GM21576 (cell line): ENCODE measurements around the gene DDX11.
"Not testable (repeated sequence)": the region's sequence is repeated elsewhere in the genome, so short reads cannot be mapped to it uniquely, and the experiment has no call there.

Experiments used
- ATAC-seq: cut with Tn5 transposase; IDR thresholded peaks from one replicate; pipeline ENCODE4 v1.9.1; 2021; ENCODE audit warnings: mild to moderate bottlenecking, moderate library complexity; ENCODE audit not compliant: unreplicated experiment

The DDX11 gene

DNA sequence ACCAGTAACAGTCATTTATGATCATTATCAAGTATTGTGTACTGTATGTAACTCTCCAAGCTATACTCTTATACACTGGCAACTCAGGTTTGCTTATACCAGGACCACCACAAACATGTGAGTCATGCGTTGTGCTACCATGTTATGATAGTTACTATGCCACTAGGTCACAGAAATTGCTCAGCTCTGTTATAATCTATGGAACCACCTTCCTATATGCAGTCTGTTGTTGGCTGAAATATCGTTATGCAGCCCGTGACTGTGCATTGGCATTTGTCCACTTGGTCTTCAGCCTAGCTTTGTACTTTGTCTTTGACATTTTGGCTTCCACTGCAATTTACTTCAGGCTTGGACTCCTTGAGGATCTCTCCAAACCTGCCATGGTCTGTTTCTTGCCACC, 7.5 kb upstream of the DDX11 start:
- not testable (repeated sequence) for ATAC-seq

DNA sequence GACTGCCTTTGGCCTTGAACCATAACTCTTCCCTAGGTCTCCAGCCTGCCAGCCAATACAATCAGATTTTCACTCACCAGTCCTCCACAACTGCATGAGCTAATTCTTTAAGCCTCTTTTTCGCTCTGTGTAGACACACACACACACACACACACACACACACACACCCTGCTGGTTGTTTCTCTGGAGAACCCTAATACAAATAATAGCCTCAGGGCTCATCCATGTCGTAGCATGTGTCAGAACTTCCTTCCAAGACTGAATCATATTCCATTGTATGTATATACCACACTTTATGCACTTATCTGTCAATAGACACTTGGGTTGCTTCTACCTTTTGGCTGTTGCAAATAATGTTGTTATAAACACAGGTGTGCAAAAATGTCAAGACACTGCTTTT, 6.0 kb upstream of the DDX11 start:
- ATAC-seq = not testable (repeated sequence)

DNA sequence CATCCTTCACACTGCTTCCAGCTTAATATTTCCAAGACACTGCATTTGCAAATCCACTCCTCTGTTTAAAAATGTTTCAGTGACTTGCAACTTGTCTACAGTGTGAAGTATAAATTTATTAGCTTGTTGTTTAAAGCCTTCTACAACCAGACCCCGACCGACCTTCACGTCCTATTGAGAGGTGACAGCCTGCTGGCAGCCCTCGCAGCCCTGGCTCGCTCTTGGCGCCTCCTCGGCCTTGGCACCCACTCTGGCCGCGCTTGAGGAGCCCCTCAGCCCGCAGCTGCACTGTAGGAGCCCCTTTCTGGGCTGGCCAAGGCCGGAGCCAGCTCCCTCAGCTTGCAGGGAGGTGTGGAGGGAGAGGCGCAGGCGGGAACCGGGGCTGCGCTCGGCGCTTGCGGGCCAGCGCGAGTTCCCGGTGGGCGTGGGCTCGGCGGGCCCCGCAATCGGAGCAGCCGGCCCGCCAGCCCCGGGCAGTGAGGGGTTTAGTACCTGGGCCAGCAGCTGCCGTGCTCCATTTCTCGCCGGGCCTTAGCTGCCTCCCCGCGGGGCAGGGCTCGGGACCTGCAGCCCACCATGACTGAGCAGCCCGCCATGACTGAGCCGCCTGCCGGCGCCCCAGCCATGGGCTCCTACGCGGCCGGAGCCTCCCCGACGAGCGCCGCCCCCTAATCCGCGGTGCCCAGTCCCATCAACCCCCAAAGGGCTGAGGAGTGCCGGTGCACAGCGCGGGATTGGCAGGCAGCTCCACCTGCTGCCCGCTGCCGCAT, 2.5 kb upstream of the DDX11 start:
- not testable (repeated sequence) for ATAC-seq

DNA sequence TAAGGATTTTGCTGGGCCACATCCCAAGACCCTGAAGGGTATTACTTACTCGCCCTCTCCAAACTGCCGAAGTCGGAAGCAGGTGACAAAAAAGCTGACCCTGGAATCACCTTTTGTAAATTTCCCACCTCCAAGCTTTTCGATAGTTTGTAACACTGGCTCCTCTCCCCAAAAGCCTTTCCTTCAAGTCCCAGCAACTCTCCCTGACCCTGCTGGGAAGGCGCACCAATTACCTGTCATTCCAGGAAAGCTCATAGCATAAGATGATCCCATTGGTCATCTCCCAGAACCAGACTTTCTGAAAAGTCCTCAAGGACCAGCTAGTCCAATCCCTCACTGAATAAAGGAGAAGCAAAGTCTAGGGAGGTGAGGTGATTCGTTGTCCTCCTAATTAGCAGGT, 698 bp upstream of the DDX11 start:
- ATAC-seq = not testable (repeated sequence)

DNA sequence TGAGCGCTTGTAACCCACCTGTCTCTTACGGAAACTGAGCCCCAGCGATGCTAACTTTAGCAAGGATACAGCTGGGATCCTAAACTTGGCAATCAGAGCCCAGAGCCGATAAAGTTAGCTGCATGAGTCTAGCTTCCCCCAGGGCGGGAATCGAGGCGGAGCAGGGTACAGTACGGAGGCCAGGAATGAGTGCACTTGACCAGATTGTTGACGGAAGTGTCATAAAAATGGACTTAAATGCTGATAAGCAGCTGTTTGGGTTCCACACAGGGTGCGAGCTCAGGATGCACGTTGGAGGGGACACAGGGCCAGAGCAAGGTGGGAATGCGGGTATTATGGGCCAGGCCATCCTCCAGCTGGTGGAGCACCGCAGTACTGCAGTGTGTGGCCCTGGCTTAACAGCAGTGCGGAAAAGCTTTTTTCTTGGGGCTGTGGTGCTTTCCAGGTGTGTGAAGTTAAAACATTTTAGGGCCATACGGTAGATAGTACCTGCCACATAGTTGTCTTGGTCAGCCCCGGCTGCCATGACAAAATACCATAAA, 744 bp downstream of the DDX11 start:
- peak; percentile 33 for ATAC-seq

DNA sequence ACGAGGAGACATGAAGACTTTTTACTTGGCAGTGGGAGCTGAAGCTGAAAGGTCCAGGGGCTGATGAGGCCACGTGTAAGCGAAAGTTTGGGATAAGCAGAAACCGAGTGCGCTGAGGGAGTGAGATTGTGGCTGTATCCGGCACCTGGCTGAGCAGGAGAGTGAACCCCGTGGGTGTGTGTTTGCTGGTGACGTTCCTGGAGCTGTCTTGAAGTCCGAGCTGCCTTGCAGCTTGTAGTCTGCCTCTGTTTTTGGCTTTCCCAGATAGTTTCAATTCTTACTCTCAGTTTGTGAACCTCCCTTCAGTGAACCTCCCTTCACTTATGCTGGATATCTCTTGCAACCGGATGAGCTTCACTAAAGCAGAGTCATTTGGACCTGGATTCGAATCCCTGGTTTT, 2.5 kb downstream of the DDX11 start:
- not testable (repeated sequence) for ATAC-seq

DNA sequence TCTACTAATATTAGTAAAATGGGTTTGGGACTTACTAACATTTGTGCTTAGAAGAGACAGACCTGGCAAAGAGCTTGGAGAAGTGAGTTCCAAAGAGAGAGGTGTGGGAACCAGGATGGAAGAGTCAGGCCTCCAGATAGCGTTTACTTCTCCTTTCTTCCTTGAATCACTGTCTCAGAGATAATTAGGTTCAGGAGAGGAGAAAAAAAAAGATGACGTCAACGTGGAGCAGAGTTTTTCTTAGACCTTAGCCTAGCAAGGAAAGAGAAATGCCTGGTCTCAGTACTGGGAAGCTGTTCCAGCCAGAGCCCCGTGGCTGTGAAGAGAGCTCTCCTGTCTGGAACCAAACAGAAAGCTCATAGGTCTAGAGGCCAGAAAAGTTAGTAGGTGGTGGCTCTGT, 3.4 kb downstream of the DDX11 start:
- ATAC-seq = not testable (repeated sequence)

DNA sequence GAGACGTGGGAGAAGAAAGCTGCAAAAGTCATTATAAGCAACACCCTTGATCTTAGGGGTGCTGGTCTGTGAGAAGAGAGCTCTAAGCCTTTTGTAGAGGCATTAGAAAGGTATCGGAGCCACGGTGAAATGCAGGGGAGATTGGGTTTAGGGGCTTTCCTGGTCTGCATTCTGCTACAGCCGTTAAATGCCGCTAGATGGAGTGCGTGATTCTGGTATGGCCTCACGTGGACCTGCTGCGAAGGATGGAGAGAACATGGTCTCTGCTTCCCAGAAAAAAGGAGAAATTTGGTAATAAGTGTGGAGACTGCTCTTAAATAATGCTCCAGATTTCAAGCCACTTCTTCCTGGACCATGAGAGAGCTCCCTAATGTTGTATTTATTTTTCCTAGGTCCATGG, 4.3 kb downstream of the DDX11 start:
- not testable (repeated sequence) for ATAC-seq

DNA sequence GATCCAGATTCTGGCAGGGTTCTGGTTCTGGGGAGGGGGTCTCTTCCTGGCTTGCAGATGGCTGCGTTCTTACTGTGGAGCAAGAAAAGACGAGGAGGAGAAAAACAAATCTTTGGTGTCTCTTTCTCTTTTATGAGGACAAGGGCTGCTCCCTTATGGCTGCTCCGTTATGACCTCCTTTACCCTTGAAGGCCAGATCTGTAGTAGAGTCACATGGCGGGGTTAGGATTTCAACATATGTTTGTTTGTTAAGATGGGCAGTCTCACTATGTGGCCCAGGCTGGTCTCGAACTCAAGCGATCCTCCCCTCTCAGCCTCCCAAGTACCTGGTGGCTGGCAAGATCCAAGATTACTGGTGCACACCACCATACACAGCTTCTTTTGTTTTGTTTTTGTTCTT, 5.8 kb downstream of the DDX11 start:
- ATAC-seq = not testable (repeated sequence)

DNA sequence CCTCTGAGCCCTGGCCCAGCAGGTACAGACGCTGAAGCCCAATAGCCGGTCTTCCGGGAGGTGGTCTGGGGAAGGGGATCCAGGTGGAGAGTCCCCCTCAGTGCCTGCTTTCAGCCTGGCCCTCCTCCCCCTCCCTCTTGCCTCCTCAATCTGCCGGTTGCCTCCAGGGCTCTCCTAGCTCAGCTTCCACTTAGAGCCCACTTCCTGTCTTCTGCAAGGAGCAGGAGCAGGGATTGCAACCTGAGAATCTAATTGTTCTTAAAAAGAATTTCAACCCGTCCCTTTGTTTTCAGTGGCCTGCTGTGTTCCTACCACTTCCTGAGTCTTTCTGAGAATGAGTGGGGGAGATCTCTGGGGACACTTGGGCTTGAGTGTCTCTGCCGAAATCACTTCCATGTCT, 6.6 kb downstream of the DDX11 start:
- not testable (repeated sequence) for ATAC-seq

DNA sequence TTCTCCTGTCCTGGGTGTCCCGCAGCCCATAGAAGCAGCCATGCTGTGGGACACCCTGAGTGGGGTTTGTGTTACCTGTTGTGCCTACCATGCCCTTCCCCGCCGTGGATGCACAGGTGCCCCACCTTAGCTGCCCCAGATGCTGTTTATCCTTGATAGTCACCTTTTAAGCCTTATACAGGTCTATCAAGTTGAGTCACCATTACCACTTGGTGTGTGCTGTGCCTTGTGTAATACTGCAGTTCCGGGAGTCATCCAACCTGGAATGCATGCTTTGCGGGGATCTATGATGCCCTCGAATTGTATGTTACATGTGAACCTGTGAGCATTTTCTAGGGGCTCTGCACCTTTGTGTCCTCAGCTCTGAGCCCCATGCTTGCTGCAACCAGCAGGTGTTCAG, 7.6 kb downstream of the DDX11 start:
- not testable (repeated sequence) for ATAC-seq

DNA sequence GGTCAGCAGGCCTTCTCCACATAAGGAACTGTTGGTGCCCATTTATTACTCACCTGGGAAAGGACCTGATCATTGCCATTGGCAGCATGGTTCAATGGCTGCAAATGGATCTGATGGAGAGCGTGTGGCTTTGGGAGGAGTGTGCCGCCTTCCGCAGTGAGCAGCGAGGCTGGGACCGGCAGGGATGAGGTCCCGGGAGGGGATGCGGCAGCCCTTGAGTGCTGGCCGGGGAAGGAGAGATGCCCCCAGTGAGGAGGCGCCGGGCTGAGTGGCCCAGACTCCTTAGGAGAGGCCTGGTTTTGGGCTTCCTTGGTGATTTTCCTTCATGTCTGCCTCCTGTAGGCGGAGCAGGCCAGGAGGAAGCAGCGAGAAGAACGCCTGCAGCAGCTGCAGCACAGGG, 10.6 kb downstream of the DDX11 start:
- not testable (repeated sequence) for ATAC-seq

DNA sequence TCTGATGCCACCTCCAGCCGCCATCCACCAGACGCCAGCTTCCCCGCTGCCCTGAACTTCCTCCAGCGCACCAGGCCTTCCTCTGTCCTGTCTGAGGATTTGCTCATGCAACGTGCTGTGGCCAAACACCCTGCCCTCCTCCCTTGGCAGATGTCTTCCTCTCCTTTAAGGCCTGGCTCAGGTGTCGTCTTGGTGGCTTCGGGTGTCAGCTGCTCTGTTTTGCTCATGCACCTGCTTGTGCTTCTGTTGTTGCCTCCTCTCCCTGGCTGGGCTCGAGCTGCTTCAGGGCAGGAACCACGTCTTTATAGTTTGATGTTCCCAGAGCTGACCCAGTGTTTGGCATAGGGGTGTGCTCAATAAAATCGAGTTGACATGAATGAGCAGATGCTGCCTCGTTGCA, 12.4 kb downstream of the DDX11 start:
- not testable (repeated sequence) for ATAC-seq

DNA sequence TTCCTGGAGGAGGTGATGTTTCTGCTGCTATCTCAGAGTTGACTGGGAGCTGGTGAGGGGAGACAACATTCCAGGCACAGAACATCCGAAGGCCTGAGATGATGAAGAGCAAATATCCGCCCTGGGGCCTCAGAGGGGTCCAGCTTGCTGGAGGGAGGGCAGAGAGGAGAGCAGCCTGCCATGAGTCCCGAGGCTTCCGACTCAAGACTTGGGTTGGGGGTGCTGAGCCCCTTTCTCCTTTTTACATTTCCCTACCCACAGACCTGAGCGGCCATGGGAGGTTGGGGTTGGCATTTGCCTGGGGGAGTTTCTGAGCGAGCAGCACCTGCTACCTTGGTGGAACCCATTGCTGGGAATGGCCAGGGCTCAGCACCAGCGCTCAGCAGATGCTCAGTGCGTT, 13.8 kb downstream of the DDX11 start:
- ATAC-seq = not testable (repeated sequence)

DNA sequence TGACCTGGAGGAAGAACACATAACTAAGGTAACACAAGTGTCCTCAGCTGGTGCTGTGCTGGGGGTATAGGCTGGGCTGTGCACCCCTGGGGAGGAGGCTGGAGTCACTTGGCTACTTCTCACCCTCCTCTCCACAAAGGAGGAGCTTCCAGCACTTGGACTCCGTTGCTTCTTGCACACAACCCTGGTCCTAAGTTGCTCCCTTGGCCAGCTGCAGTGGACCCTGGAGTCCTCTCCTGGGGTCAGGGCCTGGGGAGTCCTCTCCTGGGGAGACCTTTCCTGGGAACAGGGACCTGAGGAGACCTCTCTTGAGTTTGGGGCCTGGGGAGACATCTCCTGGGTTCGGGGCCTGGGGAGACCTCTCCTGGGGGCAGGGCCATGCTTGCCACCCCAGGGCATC, 14.3 kb downstream of the DDX11 start:
- not testable (repeated sequence) for ATAC-seq

DNA sequence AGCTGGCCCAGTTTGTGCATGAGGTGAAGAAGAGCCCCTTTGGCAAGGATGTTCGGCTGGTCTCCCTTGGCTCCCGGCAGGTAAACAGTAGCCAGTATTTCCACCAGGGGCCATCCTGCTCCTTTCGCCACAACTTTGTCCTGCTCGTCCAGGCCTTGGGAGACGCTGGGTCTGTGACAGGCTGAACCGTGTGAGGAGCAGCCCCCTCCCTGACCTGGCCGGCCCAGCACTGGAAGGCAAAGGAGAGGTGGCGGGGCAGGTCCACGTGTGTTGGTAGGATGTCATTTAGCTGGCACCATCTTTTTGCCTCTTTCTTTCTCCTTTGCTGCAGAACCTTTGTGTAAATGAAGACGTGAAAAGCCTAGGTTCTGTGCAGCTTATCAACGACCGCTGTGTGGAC, 15.4 kb downstream of the DDX11 start:
- no peak for ATAC-seq

DNA sequence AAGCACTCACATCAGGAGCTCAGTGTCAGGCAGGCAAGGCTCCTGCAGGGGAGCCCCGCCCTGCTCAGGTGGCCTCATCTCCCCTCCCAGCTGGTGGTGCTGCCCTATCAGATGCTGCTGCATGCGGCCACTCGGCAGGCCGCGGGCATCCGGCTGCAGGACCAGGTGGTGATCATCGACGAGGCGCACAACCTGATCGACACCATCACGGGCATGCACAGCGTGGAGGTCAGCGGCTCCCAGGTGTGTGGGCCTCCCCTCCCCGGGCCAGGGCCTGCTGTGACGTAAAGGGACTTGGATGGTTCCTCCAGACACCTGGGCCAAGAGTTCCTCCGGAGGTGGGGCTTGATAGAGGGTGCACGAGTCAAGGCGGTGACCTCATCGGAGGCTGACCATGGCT, 18.0 kb downstream of the DDX11 start:
- ATAC-seq = not testable (repeated sequence)

DNA sequence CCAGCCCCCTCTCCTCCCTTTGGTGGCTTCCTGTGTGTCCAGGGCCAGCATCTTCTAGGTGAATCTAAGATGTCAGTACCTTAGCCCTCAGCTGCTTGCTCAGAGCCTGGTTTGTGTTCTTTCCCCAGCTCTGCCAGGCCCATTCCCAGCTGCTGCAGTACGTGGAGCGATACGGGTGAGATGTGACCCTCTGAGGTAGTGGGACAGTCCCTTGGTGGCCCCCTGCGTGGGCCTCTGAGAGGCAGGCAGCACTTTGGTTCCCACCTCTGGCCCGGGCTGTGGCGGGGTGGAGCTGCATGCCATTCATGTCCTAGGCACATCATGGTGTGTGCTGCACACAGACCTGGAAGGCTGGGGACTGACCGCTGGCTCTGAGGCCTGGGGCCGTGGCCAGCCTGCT, 19.1 kb downstream of the DDX11 start:
- not testable (repeated sequence) for ATAC-seq

DNA sequence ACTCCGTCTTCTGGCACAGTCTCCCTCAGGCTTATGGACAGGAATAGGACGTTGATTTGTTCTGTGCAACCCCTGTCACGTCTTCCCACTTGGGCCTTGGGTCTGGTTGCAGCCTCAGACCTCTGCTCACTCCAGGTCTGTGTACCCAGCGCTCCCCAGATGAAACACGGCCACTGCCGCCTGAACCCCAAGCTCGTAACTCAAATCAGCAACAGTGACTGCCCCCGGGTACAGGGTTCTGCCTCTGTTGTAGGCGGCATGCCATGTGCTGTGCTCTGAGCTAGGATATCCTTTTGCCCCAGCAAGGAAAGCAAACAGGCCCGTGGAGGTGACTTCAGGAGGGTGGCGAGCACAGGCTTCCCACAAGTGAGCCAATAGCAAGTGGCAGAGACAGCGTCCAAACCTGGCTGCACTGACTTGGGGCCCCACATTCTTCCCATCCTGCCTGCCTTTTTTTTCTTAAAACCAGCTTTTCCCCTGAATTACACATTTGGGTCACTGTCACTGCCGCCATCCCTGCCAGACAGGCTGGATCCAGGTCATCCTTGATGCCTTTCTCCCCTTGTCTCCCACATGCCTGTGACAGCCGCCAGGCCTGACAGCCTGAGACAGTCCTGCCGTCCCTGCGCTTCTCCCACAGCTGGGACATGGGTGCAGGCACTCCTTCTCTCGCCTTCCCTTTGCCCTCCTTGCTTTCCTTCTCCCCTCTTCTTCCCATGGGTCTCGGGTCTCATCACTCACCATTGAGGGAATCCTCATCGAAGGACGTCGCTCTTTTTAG, 21.6 kb downstream of the DDX11 start:
- ATAC-seq = not testable (repeated sequence)

DNA sequence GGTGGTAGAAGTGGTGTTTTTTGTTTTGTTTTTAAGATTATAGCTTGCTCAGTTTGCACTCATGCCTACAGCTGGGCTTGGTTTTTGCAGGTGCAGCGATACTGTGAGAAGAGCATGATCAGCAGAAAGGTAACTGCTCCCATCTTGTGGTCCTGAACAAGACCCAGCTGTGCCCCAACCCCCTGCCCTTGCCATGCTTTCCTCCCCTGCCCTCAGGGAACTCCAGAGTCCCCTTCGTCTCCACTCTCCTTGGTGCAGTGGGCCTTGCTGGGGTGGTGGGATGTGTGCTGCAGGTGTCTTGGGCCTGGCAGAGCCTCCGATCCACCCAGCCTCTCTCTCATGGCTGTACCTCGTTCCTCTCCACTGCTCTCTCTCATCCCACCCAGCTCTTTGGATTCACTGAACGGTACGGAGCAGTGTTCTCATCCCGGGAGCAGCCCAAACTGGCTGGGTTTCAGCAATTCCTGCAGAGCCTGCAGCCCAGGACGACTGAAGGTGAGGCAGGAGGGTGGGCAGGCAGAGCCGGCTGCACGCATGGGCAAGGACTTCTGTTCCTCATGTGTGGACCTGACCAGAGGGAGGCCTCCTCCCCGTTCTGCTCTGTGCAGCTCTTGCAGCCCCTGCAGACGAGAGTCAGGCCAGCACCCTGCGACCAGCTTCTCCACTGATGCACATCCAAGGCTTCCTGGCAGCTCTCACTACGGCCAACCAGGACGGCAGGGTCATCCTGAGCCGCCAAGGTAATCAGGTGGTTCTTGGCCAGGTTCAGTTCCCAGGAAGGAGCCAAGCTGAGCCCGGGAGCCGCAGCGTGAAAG, 22.8 kb downstream of the DDX11 start:
- ATAC-seq = not testable (repeated sequence)

DNA sequence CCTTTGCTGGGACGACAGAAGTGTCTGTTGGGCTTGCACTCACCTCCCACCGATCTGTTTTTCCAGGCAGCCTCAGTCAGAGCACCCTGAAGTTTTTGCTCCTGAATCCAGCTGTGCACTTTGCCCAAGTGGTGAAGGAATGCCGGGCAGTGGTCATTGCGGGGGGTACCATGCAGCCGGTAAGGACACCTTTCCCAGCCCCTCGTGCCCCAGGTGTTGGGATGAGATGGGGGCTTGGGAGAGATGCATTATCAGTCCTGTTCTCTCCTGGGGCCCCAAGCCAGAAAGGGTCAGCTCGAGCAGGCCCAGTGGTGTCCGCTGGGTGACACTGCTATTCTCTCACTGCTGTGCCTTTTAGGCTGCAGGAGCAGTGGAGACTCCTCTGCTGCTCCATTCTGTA, 24.2 kb downstream of the DDX11 start:
- not testable (repeated sequence) for ATAC-seq
